ENCODE data around the gene LDB2.
"Not testable (repeated sequence)": the region's sequence is repeated elsewhere in the genome, so short reads cannot be mapped to it uniquely, and the experiment has no call there.

The LDB2 gene

DNA sequence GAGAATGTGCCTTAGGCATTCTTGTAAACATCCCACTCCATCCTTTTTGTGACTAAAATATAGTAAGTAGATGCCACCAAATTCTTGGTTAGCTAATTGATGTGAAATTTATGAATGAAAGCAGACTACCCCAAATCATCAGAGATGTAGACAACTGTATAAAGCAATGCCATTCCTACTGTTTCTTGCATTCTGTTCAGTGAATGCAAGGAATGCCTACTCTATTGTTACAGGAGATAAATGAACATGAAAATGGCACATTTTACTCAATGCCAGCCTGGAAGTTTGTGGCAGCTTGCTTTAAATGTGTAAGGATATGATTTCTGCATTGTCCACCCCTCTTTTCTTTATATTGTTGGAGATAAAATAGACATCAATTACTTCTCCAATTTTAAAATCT is 317.9 kb downstream of the LDB2 start:
- no peak for TF ChIP-seq GATA1 (IDR thresholded peaks at IDR 0.05; ENCODE audit: low read depth, low read length)
- DNase-seq: no peak

DNA sequence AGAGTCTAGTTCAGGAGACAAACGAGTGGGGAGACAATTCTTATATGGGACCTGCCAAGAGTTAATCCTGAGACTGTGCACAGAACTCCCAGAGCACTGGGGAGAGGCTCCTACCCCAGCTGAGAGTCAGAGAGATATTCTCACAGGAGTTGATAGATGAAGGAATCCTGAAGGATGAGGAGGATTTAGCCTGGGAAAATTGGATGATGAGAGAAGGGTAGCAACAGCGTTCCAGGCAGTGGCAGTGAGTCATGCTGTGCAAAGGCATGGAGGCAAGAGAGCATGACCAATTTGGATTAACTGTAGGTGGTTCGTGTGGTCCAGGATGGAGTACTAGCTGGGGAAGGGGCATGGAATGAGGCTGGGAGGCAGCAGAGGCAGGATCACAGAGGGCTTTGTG is 318.6 kb downstream of the LDB2 start:
- TF ChIP-seq POLR2A (IDR thresholded peaks at IDR 0.05; ENCODE audit: low read length) (no peak), GATA1 (IDR thresholded peaks at IDR 0.05; ENCODE audit: low read depth, low read length) (no peak)
- DNase-seq: no peak

- TF ChIP-seq POLR2A (IDR thresholded peaks at IDR 0.05; ENCODE audit: low read length) (no peak), GATA1 (IDR thresholded peaks at IDR 0.05; ENCODE audit: low read depth, low read length) (no peak)
Measured at GRCh38 chr4:16577177-16577576, 321.3 kb downstream of the LDB2 start.

DNA sequence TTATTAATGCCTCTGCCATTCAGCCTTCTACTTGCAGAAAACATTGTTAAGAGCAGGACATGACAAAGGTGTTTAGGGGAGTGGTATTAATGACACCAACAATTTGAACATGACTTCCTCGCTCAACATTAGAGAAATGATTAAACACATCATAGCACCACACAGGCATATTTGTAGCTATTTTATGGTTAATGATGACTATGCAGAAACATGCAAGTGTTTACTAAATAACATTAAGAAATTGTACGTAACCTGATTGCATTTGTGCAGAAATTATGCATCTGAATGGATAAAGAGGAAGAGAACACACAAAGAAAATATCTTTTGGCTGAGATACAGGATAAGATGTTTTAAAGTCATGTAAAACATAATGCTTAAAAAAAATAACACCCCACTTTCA is 323.5 kb downstream of the LDB2 start:
- DNase-seq: no peak
- TF ChIP-seq POLR2A (IDR thresholded peaks at IDR 0.05; ENCODE audit: low read length): no peak
- no peak for TF ChIP-seq GATA1 (IDR thresholded peaks at IDR 0.05; ENCODE audit: low read depth, low read length)

More at GRCh38 chr4:16577177-16577576, 321.3 kb downstream of the LDB2 start:
- no peak for DNase-seq

- no peak for DNase-seq
Measured at GRCh38 chr4:16573739-16574138, 324.7 kb downstream of the LDB2 start.

GRCh38 chr4:16573206-16573605 is 325.2 kb downstream of the LDB2 start:
- DNase-seq: no peak

More at GRCh38 chr4:16573739-16574138, 324.7 kb downstream of the LDB2 start:
- TF ChIP-seq GATA1 (IDR thresholded peaks at IDR 0.05; ENCODE audit: low read depth, low read length) (no peak), POLR2A (IDR thresholded peaks at IDR 0.05; ENCODE audit: low read length) (no peak)

GRCh38 chr4:16572631-16573030 is 325.8 kb downstream of the LDB2 start:
- TF ChIP-seq POLR2A (IDR thresholded peaks at IDR 0.05; ENCODE audit: low read length) (no peak), GATA1 (IDR thresholded peaks at IDR 0.05; ENCODE audit: low read depth, low read length) (no peak)

More at GRCh38 chr4:16573206-16573605, 325.2 kb downstream of the LDB2 start:
- no peak for TF ChIP-seq POLR2A (IDR thresholded peaks at IDR 0.05; ENCODE audit: low read length)
- no peak for TF ChIP-seq GATA1 (IDR thresholded peaks at IDR 0.05; ENCODE audit: low read depth, low read length)

GRCh38 chr4:16572161-16572560 is 326.3 kb downstream of the LDB2 start:
- no peak for TF ChIP-seq GATA1 (IDR thresholded peaks at IDR 0.05; ENCODE audit: low read depth, low read length)
- DNase-seq: no peak

More at GRCh38 chr4:16572631-16573030, 325.8 kb downstream of the LDB2 start:
- no peak for DNase-seq

DNA sequence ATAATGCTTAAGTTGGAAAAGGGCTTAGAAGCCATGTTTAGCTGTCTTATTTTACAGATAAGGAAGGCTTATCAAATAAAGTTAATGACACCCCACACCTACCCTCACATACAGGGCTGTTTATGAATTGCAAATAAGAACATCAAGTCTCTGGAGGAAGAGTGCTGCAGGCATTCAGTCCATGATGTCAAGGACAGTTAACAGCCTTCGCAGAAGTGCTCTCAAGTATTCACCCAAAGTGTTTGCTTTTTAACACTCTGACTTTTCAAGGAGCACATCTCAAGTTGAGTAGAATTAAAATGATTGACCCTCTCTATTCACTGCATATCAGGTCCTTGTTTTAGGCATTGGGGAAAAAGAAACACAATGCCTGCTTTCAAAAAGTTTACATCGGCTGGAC is 328.7 kb downstream of the LDB2 start:
- no peak for TF ChIP-seq POLR2A (IDR thresholded peaks at IDR 0.05; ENCODE audit: low read length)
- no peak for TF ChIP-seq GATA1 (IDR thresholded peaks at IDR 0.05; ENCODE audit: low read depth, low read length)

DNA sequence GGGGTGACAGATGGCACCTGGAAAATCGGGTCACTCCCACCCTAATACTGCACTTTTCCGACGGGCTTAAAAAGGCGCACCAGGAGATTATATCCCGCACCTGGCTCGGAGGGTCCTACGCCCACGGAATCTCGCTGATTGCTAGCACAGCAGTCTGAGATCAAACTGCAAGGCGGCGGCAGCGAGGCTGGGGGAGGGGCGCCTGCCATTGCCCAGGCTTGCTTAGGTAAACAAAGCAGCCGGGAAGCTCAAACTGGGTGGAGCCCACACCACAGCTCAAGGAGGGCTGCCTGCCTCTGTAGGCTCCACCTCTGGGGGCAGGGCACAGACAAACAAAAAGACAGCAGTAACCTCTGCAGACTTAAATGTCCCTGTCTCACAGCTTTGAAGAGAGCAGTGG is 341.1 kb downstream of the LDB2 start:
- not testable (repeated sequence) for DNase-seq

More for the DNA sequence above, 328.7 kb downstream of the LDB2 start:
- no peak for DNase-seq

GRCh38 chr4:16555156-16555555 is 343.3 kb downstream of the LDB2 start:
- TF ChIP-seq GATA1 (IDR thresholded peaks at IDR 0.05; ENCODE audit: low read depth, low read length) (no peak), POLR2A (IDR thresholded peaks at IDR 0.05; ENCODE audit: low read length) (no peak)
- DNase-seq: no peak

- no peak for TF ChIP-seq GATA1 (IDR thresholded peaks at IDR 0.05; ENCODE audit: low read depth, low read length)
- no peak for TF ChIP-seq POLR2A (IDR thresholded peaks at IDR 0.05; ENCODE audit: low read length)
- no peak for DNase-seq
Measured at GRCh38 chr4:16550531-16550930, 347.9 kb downstream of the LDB2 start.

- DNase-seq: no peak
- TF ChIP-seq GATA1 (IDR thresholded peaks at IDR 0.05; ENCODE audit: low read depth, low read length) (no peak), POLR2A (IDR thresholded peaks at IDR 0.05; ENCODE audit: low read length) (no peak)
Measured at GRCh38 chr4:16545656-16546055, 352.8 kb downstream of the LDB2 start.

DNA sequence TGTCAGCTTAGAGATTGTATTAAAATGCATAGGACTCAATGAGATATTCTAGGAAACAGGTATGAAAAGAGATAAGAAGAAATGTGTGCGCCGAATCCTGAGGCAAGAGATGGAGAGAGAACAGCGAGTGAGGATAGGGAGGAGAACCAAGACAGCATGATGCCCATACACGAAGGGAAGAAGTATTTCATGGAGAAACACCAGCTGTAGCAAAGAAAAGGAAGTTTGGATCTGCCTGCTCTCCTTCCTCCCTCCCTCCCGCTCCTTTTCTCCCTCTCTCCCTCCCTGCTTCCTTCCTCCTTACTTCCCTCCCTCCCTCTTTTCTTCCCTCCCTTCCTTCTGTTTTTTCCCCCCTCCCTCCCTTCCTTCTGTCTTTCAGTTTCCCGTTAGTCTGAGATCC is 353.6 kb downstream of the LDB2 start:
- TF ChIP-seq POLR2A (IDR thresholded peaks at IDR 0.05; ENCODE audit: low read length): no peak
- no peak for TF ChIP-seq GATA1 (IDR thresholded peaks at IDR 0.05; ENCODE audit: low read depth, low read length)
- DNase-seq: no peak

- DNase-seq: no peak
- TF ChIP-seq POLR2A (IDR thresholded peaks at IDR 0.05; ENCODE audit: low read length) (no peak), GATA1 (IDR thresholded peaks at IDR 0.05; ENCODE audit: low read depth, low read length) (no peak)
Measured at GRCh38 chr4:16544251-16544721, 354.2 kb downstream of the LDB2 start.

DNA sequence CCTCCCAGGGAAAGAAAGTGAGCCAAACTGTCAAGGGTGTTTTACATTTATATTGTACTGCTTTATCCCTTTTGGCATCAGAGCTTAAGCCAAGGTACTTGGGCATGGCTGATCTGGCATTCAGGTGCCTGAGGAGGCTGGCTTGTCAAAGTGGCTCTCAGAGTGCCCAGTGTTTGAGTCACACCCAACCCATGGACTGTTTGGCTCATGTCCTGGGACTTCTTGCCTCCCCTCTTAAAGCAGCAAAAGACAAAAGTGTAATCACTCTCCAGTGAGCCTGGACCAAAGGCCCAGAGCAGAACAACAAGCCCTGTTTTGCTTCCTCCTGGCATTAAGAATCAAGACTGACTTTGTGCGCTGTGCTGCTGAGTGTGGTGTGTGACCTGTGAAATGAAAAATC is 360.5 kb downstream of the LDB2 start:
- TF ChIP-seq POLR2A (IDR thresholded peaks at IDR 0.05; ENCODE audit: low read length) (no peak), GATA1 (IDR thresholded peaks at IDR 0.05; ENCODE audit: low read depth, low read length) (no peak)
- no peak for DNase-seq

All from erythroblast (primary cell).